ENCODE data around the gene SOX12. TPM values are rescaled to one million over a fixed set of nuclear protein-coding genes. Genes with fewer than 3 reads are reported as not detected.

Gene SOX12
- total RNA-seq, 1 experiment from 2014 or later = 40.4 TPM

DNA sequence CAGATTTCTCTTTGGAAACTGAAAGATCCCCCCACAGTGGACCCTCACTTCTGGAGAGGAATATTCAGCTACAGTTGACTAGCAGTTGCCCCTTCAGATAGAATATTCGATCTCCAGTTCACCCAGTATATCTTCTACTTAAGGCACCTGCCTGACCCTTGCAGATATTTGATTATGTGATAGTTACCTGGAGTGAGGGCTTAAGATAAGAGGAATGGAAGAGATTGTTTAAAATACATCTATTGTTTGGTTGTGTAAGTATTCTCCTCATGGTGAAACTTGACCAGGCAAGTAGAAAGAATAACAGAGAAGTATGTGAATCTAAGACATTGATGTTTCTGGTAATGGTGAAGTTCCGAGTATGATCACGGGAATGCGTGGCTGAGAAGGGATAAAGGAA lies 29.5 kb upstream of the SOX12 start:
- Histone ChIP-seq H3K4me1 (ENCODE audit: control insufficient read depth in 1 of 2, insufficient read depth in 2 of 2, low read length in 2 of 2) (peaks cover 22 to 46% of the 10 kb centered on the region in 2 experiments), H3K4me2 (ENCODE audit: low read length) (no peak overlapping the region), H4K20me1 (ENCODE audit: insufficient read depth) (peaks cover 3% of the 10 kb centered on the region; the same call in 1 of the 2 replicates), H3K4me3 (replicated peaks in 1 of 2; ENCODE audit: low read depth in 1 of 2, low read length in 2 of 2) (no peak overlapping the region), H3K9me2 (ENCODE audit: insufficient read depth) (no peaks in the 10 kb centered on the region), H3K27ac (ENCODE audit: low read depth, low read length) (no peak overlapping the region), H3K27me3 (ENCODE audit: insufficient read depth, low read length) (no peaks in the 10 kb centered on the region), H2AFZ (ENCODE audit: low read depth, low read length, poor library complexity, severe bottlenecking) (no peak overlapping the region), H3K9ac (ENCODE audit: low read length) (no peak overlapping the region), H3K79me2 (ENCODE audit: insufficient read depth, low read length) (peaks cover 32% of the 10 kb centered on the region), H3K36me3 (ENCODE audit: control insufficient read depth in 1 of 2, insufficient read depth in 2 of 2, low read length in 2 of 2) (peaks cover 4 to 18% of the 10 kb centered on the region in 2 experiments; a peak in 3 of 4 replicates), H3K9me3 (ENCODE audit: control insufficient read depth in 1 of 2, insufficient read depth in 1 of 2, low read depth in 1 of 2, low read length in 2 of 2) (no peaks in the 10 kb centered on the region)
- no peak for DNase-seq (ENCODE audit: low read depth, low spot score)
- no peak for TF ChIP-seq CBX3 (IDR thresholded peaks at IDR 0.05; ENCODE audit: low read depth)
- TF ChIP-seq, protein P1, sequence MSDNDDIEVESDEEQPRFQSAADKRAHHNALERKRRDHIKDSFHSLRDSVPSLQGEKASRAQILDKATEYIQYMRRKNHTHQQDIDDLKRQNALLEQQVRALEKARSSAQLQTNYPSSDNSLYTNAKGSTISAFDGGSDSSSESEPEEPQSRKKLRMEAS (IDR thresholded peaks at IDR 0.05) = no peak
- TF ChIP-seq POLR2A (IDR thresholded peaks at IDR 0.05; ENCODE audit: borderline replicate concordance, extremely low read depth, insufficient read depth, insufficient read length) = no peak
- RAD21 ChIA-PET (ENCODE audit: low non-redundant PET in 1 of 2, low total read pairs in 2 of 2, uncharacterized antibody in 2 of 2, unreplicated experiment in 2 of 2) = no interaction called here
- intact Hi-C loops (cut with micrococcal nuclease) = no loop called here
- ATAC-seq = no peak
- POLR2A ChIA-PET = no interaction called here
- BruUV-seq (replicated peaks) = no TSS peak
- CTCF ChIA-PET = no interaction called here

DNA sequence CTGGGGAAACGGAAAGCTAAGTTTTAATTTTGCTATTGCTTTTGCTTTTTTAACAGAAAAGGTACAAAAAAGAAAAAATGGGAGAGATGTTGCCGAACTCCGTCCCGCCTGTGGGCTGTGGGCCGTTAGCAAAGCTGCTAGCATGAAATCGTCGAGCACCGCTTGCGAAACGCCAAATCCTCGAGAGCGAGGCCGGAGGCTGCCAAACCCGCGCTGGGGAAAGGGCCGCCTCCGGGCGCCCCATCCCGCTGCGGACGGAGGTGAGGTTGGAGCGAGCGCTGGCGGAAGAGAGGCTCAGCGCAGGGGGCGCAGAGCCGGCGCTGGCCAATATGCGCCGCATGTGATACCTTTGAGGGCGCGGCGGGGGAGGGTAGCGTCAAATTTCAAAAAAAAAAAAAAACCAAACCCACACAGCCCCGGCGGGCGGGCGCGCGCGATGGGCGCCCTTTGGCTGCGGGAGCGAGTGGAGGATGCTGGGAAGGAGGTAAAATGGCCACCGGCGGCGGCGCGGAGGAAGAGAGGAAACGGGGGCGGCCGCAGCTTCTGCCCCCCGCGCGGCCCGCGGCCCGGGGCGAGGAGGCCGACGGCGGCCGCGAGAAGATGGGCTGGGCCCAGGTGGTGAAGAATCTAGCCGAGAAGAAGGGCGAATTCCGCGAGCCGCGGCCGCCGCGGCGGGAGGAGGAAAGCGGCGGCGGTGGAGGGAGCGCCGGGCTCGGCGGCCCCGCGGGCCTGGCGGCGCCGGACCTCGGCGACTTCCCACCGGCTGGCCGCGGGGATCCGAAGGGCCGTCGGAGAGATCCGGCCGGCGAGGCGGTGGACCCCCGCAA lies 28.0 kb upstream of the SOX12 start, which contains the start of gene ZCCHC3:
Gene ZCCHC3 (plus strand): TSS at position 473 of the 827 bp plus-strand sequence. CDS start 17 bp downstream, at position 490.
- no peaks in the 10 kb centered on the region for H3K9me2 ChIP-seq (ENCODE audit: insufficient read depth)
- ATAC-seq = peak; percentile 85
- TF ChIP-seq POLR2AphosphoS5 (IDR thresholded peaks at IDR 0.05; ENCODE audit: low read depth, low read length) = peak; percentile 81
- TF ChIP-seq, protein P2, sequence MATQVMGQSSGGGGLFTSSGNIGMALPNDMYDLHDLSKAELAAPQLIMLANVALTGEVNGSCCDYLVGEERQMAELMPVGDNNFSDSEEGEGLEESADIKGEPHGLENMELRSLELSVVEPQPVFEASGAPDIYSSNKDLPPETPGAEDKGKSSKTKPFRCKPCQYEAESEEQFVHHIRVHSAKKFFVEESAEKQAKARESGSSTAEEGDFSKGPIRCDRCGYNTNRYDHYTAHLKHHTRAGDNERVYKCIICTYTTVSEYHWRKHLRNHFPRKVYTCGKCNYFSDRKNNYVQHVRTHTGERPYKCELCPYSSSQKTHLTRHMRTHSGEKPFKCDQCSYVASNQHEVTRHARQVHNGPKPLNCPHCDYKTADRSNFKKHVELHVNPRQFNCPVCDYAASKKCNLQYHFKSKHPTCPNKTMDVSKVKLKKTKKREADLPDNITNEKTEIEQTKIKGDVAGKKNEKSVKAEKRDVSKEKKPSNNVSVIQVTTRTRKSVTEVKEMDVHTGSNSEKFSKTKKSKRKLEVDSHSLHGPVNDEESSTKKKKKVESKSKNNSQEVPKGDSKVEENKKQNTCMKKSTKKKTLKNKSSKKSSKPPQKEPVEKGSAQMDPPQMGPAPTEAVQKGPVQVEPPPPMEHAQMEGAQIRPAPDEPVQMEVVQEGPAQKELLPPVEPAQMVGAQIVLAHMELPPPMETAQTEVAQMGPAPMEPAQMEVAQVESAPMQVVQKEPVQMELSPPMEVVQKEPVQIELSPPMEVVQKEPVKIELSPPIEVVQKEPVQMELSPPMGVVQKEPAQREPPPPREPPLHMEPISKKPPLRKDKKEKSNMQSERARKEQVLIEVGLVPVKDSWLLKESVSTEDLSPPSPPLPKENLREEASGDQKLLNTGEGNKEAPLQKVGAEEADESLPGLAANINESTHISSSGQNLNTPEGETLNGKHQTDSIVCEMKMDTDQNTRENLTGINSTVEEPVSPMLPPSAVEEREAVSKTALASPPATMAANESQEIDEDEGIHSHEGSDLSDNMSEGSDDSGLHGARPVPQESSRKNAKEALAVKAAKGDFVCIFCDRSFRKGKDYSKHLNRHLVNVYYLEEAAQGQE (IDR thresholded peaks at IDR 0.05; ENCODE audit: low read depth) = no peak
- TF ChIP-seq EZH2phosphoT487 (IDR thresholded peaks at IDR 0.05; ENCODE audit: borderline replicate concordance) = no peak
- peak; percentile 77 for TF ChIP-seq SP1 (IDR thresholded peaks at IDR 0.05; ENCODE audit: low read depth)
- no peak; the same call in 1 of the 2 replicates for TF ChIP-seq RAD21 (IDR thresholded peaks at IDR 0.05; ENCODE audit: low read depth)
- TF ChIP-seq FOSL1 (IDR thresholded peaks at IDR 0.05; ENCODE audit: low read depth) = no peak
- peak; percentile 6; the same call in 1 of the 2 replicates for TF ChIP-seq SRF (IDR thresholded peaks at IDR 0.05; ENCODE audit: low read depth)
- TF ChIP-seq SIN3A (IDR thresholded peaks at IDR 0.05; ENCODE audit: low read depth) = peak; percentile 88
- TF ChIP-seq EGR1 (IDR thresholded peaks at IDR 0.05; ENCODE audit: low read depth) = peak; percentile 90
- TF ChIP-seq ZFX (IDR thresholded peaks at IDR 0.05) = peak; percentile 99
- peak; percentile 95 for TF ChIP-seq TCF7L2 (IDR thresholded peaks at IDR 0.05; ENCODE audit: borderline replicate concordance, extremely low read depth, insufficient read depth, insufficient read length)
- peak; percentile 94 for TF ChIP-seq CBX3 (IDR thresholded peaks at IDR 0.05; ENCODE audit: low read depth)
- peak; percentile 94 for TF ChIP-seq YY1 (IDR thresholded peaks at IDR 0.05; ENCODE audit: extremely low read depth, insufficient replicate concordance, low read depth, low read length)
- TF ChIP-seq JUND (IDR thresholded peaks at IDR 0.05) = peak; percentile 26; the same call in 1 of the 2 replicates
- no peak for TF ChIP-seq ZNF274 (IDR thresholded peaks at IDR 0.05; ENCODE audit: low read depth, low read length)

More for the DNA sequence above, 28.0 kb upstream of the SOX12 start, which contains the start of gene ZCCHC3:
- DNase-seq (ENCODE audit: low read depth, low spot score) = peak; percentile 77
- Histone ChIP-seq H3K27me3 (ENCODE audit: insufficient read depth, low read length) (no peaks in the 10 kb centered on the region), H3K4me3 (replicated peaks in 1 of 2; ENCODE audit: low read depth in 1 of 2, low read length in 2 of 2) (peak within 1 kb of the TSS; percentile 62 to 88), H2AFZ (ENCODE audit: low read depth, low read length, poor library complexity, severe bottlenecking) (peak within 1 kb of the TSS; percentile 19), H3K27ac (ENCODE audit: low read depth, low read length) (peak within 1 kb of the TSS; percentile 99), H4K20me1 (ENCODE audit: insufficient read depth) (peaks cover 3% of the 10 kb centered on the region; the same call in 1 of the 2 replicates), H3K4me1 (ENCODE audit: control insufficient read depth in 1 of 2, insufficient read depth in 2 of 2, low read length in 2 of 2) (peaks cover 20 to 45% of the 10 kb centered on the region in 2 experiments), H3K4me2 (ENCODE audit: low read length) (peak within 1 kb of the TSS; percentile 88), H3K79me2 (ENCODE audit: insufficient read depth, low read length) (peaks cover 35% of the 10 kb centered on the region), H3K36me3 (ENCODE audit: control insufficient read depth in 1 of 2, insufficient read depth in 2 of 2, low read length in 2 of 2) (peaks cover 4 to 18% of the 10 kb centered on the region in 2 experiments; a peak in 3 of 4 replicates), H3K9me3 (ENCODE audit: control insufficient read depth in 1 of 2, insufficient read depth in 1 of 2, low read depth in 1 of 2, low read length in 2 of 2) (no peaks in the 10 kb centered on the region), H3K9ac (ENCODE audit: low read length) (peak within 1 kb of the TSS; percentile 94)
- CTCF ChIA-PET = no interaction called here
- RAD21 ChIA-PET (ENCODE audit: low non-redundant PET in 1 of 2, low total read pairs in 2 of 2, uncharacterized antibody in 2 of 2, unreplicated experiment in 2 of 2) = interaction anchor here (0.7 to 0.8 kb wide), 2 partner anchors 28 to 643 kb away, joined by 3 read pairs; partner anchors contain the start of gene SOX12 (in 1 of the 2)
- intact Hi-C loops (cut with micrococcal nuclease) = loop anchor here (1.0 kb wide), 1 partner anchor 27 kb away; no protein-coding TSS in a partner anchor
- TSS peak; percentile 88 for BruUV-seq (replicated peaks)
- POLR2A ChIA-PET = interaction anchor here (1.9 kb wide), 1 partner anchor 27 kb away, joined by 12 read pairs; the partner anchor contains the start of gene SOX12

All from HCT116 (cell line).